HepG2 (cell line): ENCODE results near the gene RBP4. TPM values are rescaled to one million over a fixed set of nuclear protein-coding genes. Genes with fewer than 3 reads are reported as not detected.
A peak's percentile ranks its signal among the peaks of the same experiment; 100 is the strongest.

Experiments used
- HNRNPLL ChIP-seq: fragments of 200-400 bp; formaldehyde crosslinking; IDR thresholded peaks from 2 replicates; pipeline ENCODE4 v1.6.1; 2017; ENCODE audit warnings: mild to moderate bottlenecking, low read depth, low read length; ENCODE audit not compliant: poor library complexity, severe bottlenecking
- PAF1 ChIP-seq: IDR thresholded peaks from 2 replicates; pipeline ENCODE4 v1.6.1; 2016; ENCODE audit warnings: missing genetic modification reagents, missing compliant biosample characterization
- RBM39 ChIP-seq: fragments of 200-400 bp; formaldehyde crosslinking; IDR thresholded peaks from one replicate; pipeline ENCODE4 v1.6.1; 2018; ENCODE audit warnings: antibody characterized with exemption, mild to moderate bottlenecking, low read depth, low read length; ENCODE audit not compliant: poor library complexity, severe bottlenecking
- ZBTB1 ChIP-seq: sonication (generic); formaldehyde crosslinking; IDR thresholded peaks from 2 replicates; pipeline ENCODE4 v1.4.0; 2020; ENCODE audit warnings: missing genetic modification reagents, borderline replicate concordance
- ZNF331 ChIP-seq: sonication (generic); formaldehyde crosslinking; IDR thresholded peaks from 2 replicates; pipeline ENCODE4 v1.4.0; 2020; ENCODE audit warnings: missing genetic modification reagents
- polyA plus RNA-seq, 8 experiments: library from polyadenylated mRNA; depleted of rRNA in 3 of 8; stranded (reverse) in 7 of 8; unstranded in 1 of 8; fragments of >200 nt; fragmentation: Illumina TruSeq in 4 of 8; extraction: Trizol in 4 of 8; gene quantifications; 2 replicates each; pipeline versions ENCODE4 v1.2.1 to v1.2.3, GENCODE V29; 2011 to 2016; ENCODE audit warnings: low read depth in 4 of 8, missing spikeins in 1 of 8, mixed read lengths in 1 of 8; ENCODE audit not compliant: insufficient read depth in 1 of 8
- total RNA-seq, 5 experiments: library from RNA; depleted of rRNA; stranded (reverse); fragments of >200 nt; fragmentation: Illumina TruSeq; extraction: Trizol; gene quantifications; 2 replicates each; pipeline ENCODE4 v1.2.3, GENCODE V29; 2016; ENCODE audit warnings: low read depth in 1 of 5
- TF ChIP-seq, protein P1 (sequence below): sonication (generic); formaldehyde crosslinking; IDR thresholded peaks from 2 replicates; pipeline ENCODE4 v1.4.0; 2020; ENCODE audit warnings: mild to moderate bottlenecking, missing genetic modification reagents
- TF ChIP-seq, protein P2 (sequence below): sonication (generic); formaldehyde crosslinking; IDR thresholded peaks from 2 replicates; pipeline ENCODE4 v1.5.1; 2020; ENCODE audit warnings: mild to moderate bottlenecking, missing genetic modification reagents, moderate library complexity

Gene RBP4
- total and polyA plus RNA-seq, 2 of the 13 experiments (the other 11 are each of a cell fraction or from before 2014, with no cell fraction given) = 642 to 931 TPM

DNA sequence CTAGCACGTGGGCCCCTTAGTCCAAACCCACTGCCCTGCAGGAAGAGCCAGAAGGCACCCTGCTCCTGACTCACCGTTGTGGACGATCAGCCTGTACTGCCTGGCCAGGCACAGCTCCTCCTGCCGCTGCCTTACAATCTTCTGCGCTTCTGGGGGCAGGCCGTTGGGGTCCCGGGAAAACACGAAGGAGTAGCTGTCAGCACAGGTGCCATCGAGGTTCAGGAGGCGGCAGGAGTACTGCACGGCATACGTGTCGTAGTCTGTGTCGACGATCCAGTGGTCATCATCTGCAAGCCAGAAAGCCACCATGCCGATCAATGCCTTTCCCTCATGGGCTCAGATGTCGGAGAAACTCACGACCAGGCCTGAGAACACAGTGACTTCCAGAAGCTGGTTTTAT is 7.3 kb downstream of the RBP4 start (continued):
- TF ChIP-seq, protein P1, sequence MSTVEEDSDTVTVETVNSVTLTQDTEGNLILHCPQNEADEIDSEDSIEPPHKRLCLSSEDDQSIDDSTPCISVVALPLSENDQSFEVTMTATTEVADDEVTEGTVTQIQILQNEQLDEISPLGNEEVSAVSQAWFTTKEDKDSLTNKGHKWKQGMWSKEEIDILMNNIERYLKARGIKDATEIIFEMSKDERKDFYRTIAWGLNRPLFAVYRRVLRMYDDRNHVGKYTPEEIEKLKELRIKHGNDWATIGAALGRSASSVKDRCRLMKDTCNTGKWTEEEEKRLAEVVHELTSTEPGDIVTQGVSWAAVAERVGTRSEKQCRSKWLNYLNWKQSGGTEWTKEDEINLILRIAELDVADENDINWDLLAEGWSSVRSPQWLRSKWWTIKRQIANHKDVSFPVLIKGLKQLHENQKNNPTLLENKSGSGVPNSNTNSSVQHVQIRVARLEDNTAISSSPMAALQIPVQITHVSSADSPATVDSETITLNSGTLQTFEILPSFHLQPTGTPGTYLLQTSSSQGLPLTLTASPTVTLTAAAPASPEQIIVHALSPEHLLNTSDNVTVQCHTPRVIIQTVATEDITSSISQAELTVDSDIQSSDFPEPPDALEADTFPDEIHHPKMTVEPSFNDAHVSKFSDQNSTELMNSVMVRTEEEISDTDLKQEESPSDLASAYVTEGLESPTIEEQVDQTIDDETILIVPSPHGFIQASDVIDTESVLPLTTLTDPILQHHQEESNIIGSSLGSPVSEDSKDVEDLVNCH (CRISPR knock-in tag) = no peak
- TF ChIP-seq HNRNPLL (no peak), RBM39 (peak; percentile 26), ZBTB1 (CRISPR knock-in tag) (no peak), ZNF331 (CRISPR knock-in tag) (no peak), PAF1 (CRISPR knock-in tag) (peak; percentile 38; the same call in 1 of the 2 replicates)
- TF ChIP-seq, protein P2, sequence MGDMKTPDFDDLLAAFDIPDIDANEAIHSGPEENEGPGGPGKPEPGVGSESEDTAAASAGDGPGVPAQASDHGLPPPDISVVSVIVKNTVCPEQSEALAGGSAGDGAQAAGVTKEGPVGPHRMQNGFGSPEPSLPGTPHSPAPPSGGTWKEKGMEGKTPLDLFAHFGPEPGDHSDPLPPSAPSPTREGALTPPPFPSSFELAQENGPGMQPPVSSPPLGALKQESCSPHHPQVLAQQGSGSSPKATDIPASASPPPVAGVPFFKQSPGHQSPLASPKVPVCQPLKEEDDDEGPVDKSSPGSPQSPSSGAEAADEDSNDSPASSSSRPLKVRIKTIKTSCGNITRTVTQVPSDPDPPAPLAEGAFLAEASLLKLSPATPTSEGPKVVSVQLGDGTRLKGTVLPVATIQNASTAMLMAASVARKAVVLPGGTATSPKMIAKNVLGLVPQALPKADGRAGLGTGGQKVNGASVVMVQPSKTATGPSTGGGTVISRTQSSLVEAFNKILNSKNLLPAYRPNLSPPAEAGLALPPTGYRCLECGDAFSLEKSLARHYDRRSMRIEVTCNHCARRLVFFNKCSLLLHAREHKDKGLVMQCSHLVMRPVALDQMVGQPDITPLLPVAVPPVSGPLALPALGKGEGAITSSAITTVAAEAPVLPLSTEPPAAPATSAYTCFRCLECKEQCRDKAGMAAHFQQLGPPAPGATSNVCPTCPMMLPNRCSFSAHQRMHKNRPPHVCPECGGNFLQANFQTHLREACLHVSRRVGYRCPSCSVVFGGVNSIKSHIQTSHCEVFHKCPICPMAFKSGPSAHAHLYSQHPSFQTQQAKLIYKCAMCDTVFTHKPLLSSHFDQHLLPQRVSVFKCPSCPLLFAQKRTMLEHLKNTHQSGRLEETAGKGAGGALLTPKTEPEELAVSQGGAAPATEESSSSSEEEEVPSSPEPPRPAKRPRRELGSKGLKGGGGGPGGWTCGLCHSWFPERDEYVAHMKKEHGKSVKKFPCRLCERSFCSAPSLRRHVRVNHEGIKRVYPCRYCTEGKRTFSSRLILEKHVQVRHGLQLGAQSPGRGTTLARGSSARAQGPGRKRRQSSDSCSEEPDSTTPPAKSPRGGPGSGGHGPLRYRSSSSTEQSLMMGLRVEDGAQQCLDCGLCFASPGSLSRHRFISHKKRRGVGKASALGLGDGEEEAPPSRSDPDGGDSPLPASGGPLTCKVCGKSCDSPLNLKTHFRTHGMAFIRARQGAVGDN (CRISPR knock-in tag) = peak; percentile 33
